ENCODE measurements around the gene PLEKHA1. TPM values are rescaled to one million over a fixed set of nuclear protein-coding genes. Genes with fewer than 3 reads are reported as not detected.
A peak's percentile ranks its signal among the peaks of the same experiment; 100 is the strongest.

PLEKHA1 gene
- polyA plus RNA-seq, 3 donors = 5.5 to 14.9 (median 12.3) TPM

DNA sequence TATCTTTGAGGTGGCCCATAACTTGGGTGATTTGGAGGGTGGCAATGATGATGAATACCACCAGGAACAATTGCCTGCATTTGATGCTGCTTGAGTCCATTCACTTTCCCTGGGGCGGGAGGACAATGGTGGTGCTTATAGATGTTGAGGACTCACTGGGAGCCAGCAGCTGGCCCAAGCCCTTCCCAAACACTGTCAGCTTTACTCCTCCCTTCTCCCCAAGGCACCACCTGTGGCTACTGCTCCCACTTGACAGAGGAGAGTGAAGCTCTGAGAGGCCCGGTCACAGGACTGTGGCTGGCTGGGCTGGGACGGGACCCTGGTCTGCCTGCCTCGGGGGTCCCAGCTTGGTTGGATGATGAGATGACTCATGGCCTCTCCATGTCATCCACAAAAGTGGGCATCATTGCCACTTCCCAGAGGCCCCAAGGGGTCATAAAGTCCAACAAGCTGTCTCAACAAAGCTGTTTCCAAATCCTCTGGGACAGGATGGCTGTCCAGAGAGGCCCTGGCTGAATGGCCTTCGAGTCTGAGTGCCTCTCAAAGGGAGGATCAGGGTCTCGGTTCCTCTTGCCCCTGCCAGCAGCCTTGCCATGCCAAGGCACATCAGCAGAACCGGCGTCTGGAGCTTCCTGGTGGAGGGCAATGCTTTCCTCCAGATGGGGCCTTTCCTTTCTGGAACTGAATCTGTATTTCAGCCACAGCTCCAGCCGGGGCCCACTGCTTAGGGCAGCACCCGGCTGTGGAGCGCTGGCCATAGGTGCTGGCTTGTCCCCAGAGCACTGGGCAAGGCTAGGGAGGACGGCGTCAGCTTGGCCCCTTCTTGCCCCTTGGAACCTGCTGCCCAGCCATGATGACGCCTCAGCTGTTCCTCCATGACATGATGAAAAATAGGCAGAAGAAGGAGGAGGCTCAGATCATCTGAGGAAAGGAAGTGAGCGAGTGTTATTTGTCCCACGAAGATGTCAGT lies 47.0 kb upstream of the PLEKHA1 start:
- H3K9ac ChIP-seq (ENCODE audit: insufficient read depth, low read length, poor library complexity, severe bottlenecking) = no peak overlapping the region
- no peaks in the 10 kb centered on the region for H4K20me1 ChIP-seq (ENCODE audit: insufficient read depth, low read length)
- no peaks in the 10 kb centered on the region for H3K79me2 ChIP-seq (ENCODE audit: insufficient read depth, low read length)
- no peak overlapping the region for H3K4me2 ChIP-seq (replicated peaks; ENCODE audit: extremely low read depth, low read length, poor library complexity, severe bottlenecking)
- TF ChIP-seq, protein P1, sequence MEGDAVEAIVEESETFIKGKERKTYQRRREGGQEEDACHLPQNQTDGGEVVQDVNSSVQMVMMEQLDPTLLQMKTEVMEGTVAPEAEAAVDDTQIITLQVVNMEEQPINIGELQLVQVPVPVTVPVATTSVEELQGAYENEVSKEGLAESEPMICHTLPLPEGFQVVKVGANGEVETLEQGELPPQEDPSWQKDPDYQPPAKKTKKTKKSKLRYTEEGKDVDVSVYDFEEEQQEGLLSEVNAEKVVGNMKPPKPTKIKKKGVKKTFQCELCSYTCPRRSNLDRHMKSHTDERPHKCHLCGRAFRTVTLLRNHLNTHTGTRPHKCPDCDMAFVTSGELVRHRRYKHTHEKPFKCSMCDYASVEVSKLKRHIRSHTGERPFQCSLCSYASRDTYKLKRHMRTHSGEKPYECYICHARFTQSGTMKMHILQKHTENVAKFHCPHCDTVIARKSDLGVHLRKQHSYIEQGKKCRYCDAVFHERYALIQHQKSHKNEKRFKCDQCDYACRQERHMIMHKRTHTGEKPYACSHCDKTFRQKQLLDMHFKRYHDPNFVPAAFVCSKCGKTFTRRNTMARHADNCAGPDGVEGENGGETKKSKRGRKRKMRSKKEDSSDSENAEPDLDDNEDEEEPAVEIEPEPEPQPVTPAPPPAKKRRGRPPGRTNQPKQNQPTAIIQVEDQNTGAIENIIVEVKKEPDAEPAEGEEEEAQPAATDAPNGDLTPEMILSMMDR (IDR thresholded peaks at IDR 0.05) = no peak
- WGBS (ENCODE audit: insufficient coverage) = 88% methylated on average over 14 of the region's 16 CpGs
- H3K36me3 ChIP-seq (replicated peaks in 1 of 2; ENCODE audit: control insufficient read depth in 1 of 2, insufficient read depth in 2 of 2, low read length in 2 of 2) = no peaks in the 10 kb centered on the region
- H3K9me3 ChIP-seq (replicated peaks in 1 of 2; ENCODE audit: control insufficient read depth in 1 of 2, insufficient read depth in 1 of 2, low read length in 2 of 2) = no peaks in the 10 kb centered on the region
- H3K27ac ChIP-seq (ENCODE audit: low read depth in 1 of 2, low read length in 2 of 2) = no peak overlapping the region
- no peaks in the 10 kb centered on the region for H3K36me3 Mint-ChIP-seq
- H3K4me1 ChIP-seq (ENCODE audit: control insufficient read depth in 1 of 2, insufficient read depth in 2 of 2, low read length in 2 of 2) = peaks cover 0 to 10% of the 10 kb centered on the region in 2 donors
- H2AFZ ChIP-seq (ENCODE audit: insufficient read depth, low read depth, low read length, poor library complexity, severe bottlenecking) = no peak overlapping the region
- H3K27me3 ChIP-seq (ENCODE audit: control insufficient read depth in 2 of 2, insufficient read depth in 2 of 2, low read length in 2 of 2) = no peaks in the 10 kb centered on the region
- intact Hi-C loops (cut with micrococcal nuclease) = no loop called here
- H3K4me1 Mint-ChIP-seq = peaks cover 10% of the 10 kb centered on the region
- peaks cover 8 to 25% (median 12%) of the 10 kb centered on the region in 3 donors for H3K27me3 Mint-ChIP-seq (ENCODE audit: low read depth in 3 of 3)
- H3K9me3 Mint-ChIP-seq = peaks cover 0 to 7% (median 3%) of the 10 kb centered on the region in 7 donors
- no peak for DNase-seq
- no peak overlapping the region for H3K4me3 ChIP-seq (replicated peaks in 1 of 3; ENCODE audit: low read depth in 2 of 3, low read length in 3 of 3)
- no peak overlapping the region for H3K4me3 Mint-ChIP-seq
- H3K27ac Mint-ChIP-seq = no peak overlapping the region

- peak in 2 of 3 donors; percentile 7 to 27 for DNase-seq
- peaks cover 8 to 26% (median 12%) of the 10 kb centered on the region in 3 donors for H3K27me3 Mint-ChIP-seq (ENCODE audit: low read depth in 3 of 3)
- H3K4me3 Mint-ChIP-seq = no peak overlapping the region
- Histone ChIP-seq H3K9me3 (replicated peaks in 1 of 2; ENCODE audit: control insufficient read depth in 1 of 2, insufficient read depth in 1 of 2, low read length in 2 of 2) (no peaks in the 10 kb centered on the region), H3K4me1 (ENCODE audit: control insufficient read depth in 1 of 2, insufficient read depth in 2 of 2, low read length in 2 of 2) (peaks cover 0 to 10% of the 10 kb centered on the region in 2 donors), H4K20me1 (ENCODE audit: insufficient read depth, low read length) (no peaks in the 10 kb centered on the region), H3K36me3 (replicated peaks in 1 of 2; ENCODE audit: control insufficient read depth in 1 of 2, insufficient read depth in 2 of 2, low read length in 2 of 2) (no peaks in the 10 kb centered on the region), H3K79me2 (ENCODE audit: insufficient read depth, low read length) (no peaks in the 10 kb centered on the region), H2AFZ (ENCODE audit: insufficient read depth, low read depth, low read length, poor library complexity, severe bottlenecking) (no peak overlapping the region), H3K27me3 (ENCODE audit: control insufficient read depth in 2 of 2, insufficient read depth in 2 of 2, low read length in 2 of 2) (no peaks in the 10 kb centered on the region), H3K4me2 (replicated peaks; ENCODE audit: extremely low read depth, low read length, poor library complexity, severe bottlenecking) (no peak overlapping the region), H3K4me3 (replicated peaks in 1 of 3; ENCODE audit: low read depth in 2 of 3, low read length in 3 of 3) (no peak overlapping the region), H3K9ac (ENCODE audit: insufficient read depth, low read length, poor library complexity, severe bottlenecking) (no peak overlapping the region), H3K27ac (ENCODE audit: low read depth in 1 of 2, low read length in 2 of 2) (no peak overlapping the region)
- peaks cover 0 to 7% (median 3%) of the 10 kb centered on the region in 7 donors for H3K9me3 Mint-ChIP-seq
- H3K27ac Mint-ChIP-seq = no peak overlapping the region
- no peaks in the 10 kb centered on the region for H3K36me3 Mint-ChIP-seq
- WGBS (ENCODE audit: insufficient coverage) = 9% methylated on average over 6 of the region's 9 CpGs
- TF ChIP-seq, protein P1 (IDR thresholded peaks at IDR 0.05) = no peak
- H3K4me1 Mint-ChIP-seq = peaks cover 10% of the 10 kb centered on the region
- intact Hi-C loops (cut with micrococcal nuclease) = no loop called here
Measured at GRCh38 chr10:122328676-122329075, 45.8 kb upstream of the PLEKHA1 start.
